ENCODE data around the gene PNMT. TPM values are rescaled to one million over a fixed set of nuclear protein-coding genes. Genes with fewer than 3 reads are reported as not detected.
A peak's percentile ranks its signal among the peaks of the same experiment; 100 is the strongest.

PNMT gene
- total and polyA plus RNA-seq, 2 donors (not counting 1 experiment from before 2014, with no cell fraction given), result 0.13 to 0.76 TPM

DNA sequence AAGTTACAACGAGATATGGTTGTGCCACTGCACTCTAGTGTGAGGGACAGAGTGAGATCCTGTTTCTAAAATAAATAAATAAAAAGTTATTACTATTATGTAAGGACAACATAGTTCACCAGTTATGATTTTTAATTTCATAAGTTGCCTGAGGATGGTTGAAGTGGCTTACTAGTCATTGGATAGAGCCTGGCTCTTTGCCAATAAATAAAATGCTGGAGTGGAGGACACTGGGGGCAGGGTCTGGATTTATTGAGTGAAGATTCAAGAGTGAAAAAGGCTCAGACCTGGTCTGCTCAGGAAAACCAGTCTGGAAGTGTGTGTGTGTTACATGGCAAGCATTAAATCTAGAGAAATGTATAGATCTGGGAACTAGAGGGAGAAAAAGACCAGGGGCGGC is 29.2 kb upstream of the PNMT start:
- Histone ChIP-seq H3K36me3 (replicated peaks in 1 of 2; ENCODE audit: control extremely low read depth in 1 of 2, control insufficient read depth in 1 of 2, extremely low read depth in 1 of 2, insufficient read depth in 2 of 2, low read length in 1 of 2) (no peaks in the 10 kb centered on the region), H3K9ac (ENCODE audit: low read length) (no peak overlapping the region), H3K27me3 (replicated peaks in 1 of 4; ENCODE audit: control extremely low read depth in 1 of 4, control insufficient read depth in 3 of 4, insufficient read depth in 4 of 4, low read length in 3 of 4) (no peaks in the 10 kb centered on the region), H3K4me1 (ENCODE audit: control insufficient read depth in 2 of 2, insufficient read depth in 2 of 2, low read length in 2 of 2) (peaks cover 49 to 73% of the 10 kb centered on the region in 2 donors), H3K4me2 (replicated peaks; ENCODE audit: low read depth, low read length, poor library complexity, severe bottlenecking) (peak overlapping the region; percentile 35), H3K27ac (ENCODE audit: low read length in 2 of 2) (no peak overlapping the region), H3K9me3 (ENCODE audit: control extremely low read depth in 1 of 3, control insufficient read depth in 2 of 3, insufficient read depth in 1 of 3, low read length in 2 of 3) (no peaks in the 10 kb centered on the region), H2AFZ (ENCODE audit: insufficient read depth, low read depth, low read length, poor library complexity, severe bottlenecking) (no peak overlapping the region), H3K79me2 (ENCODE audit: control insufficient read depth, insufficient read depth, low read length) (peaks cover 100% of the 10 kb centered on the region), H3K4me3 (ENCODE audit: control extremely low read depth in 1 of 5, extremely low read depth in 1 of 5, insufficient read depth in 1 of 5, low read depth in 2 of 5, low read length in 4 of 5) (no peak overlapping the region), H4K20me1 (ENCODE audit: control insufficient read depth, insufficient read depth, low read length, poor library complexity, severe bottlenecking) (peaks cover 60% of the 10 kb centered on the region)
- 100% methylated on average over 1 of the region's 2 CpGs for WGBS (ENCODE audit: insufficient coverage)
- TF ChIP-seq EZH2 (IDR thresholded peaks at IDR 0.05; ENCODE audit: borderline replicate concordance, insufficient read depth, low read depth, low read length, poor library complexity, severe bottlenecking) (no peak), CTCF (IDR thresholded peaks at IDR 0.05) (no peak)
- no peaks in the 10 kb centered on the region for H3K27me3 Mint-ChIP-seq
- H3K27ac Mint-ChIP-seq, result peak overlapping the region; percentile 29
- H3K9me3 Mint-ChIP-seq (ENCODE audit: insufficient read depth), result no peaks in the 10 kb centered on the region
- H3K4me1 Mint-ChIP-seq, result peaks cover 77% of the 10 kb centered on the region
- intact Hi-C loops (cut with micrococcal nuclease), result loop anchor here (5.0 kb wide), 2 partner anchors 113 to 343 kb away; partner anchors contain the start of gene PSMD3
- no peak for ATAC-seq (ENCODE audit: low read depth)
- H3K4me3 Mint-ChIP-seq, result peak overlapping the region; percentile 26
- ChIA-PET CTCF (interaction anchor here (1.1 to 5.6 kb wide), 6 partner anchors 11 to 33 kb away, joined by 4 to 61 read pairs (median 8); partner anchors contain the start of gene PNMT), POLR2A (no interaction called here)
- DNase-seq, result no peak
